HepG2 (cell line): ENCODE results near the gene ECM1. TPM values are rescaled to one million over a fixed set of nuclear protein-coding genes. Genes with fewer than 3 reads are reported as not detected.

Experiments
- CREM ChIP-seq, 2 experiments: sonication (generic) in 1 of 2; formaldehyde crosslinking in 1 of 2; IDR thresholded peaks; 2 replicates each; pipeline versions ENCODE4 v1.4.0 to v1.6.1; 2016 to 2020; ENCODE audit warnings: antibody characterized with exemption in 1 of 2, mild to moderate bottlenecking in 1 of 2, missing genetic modification reagents in 1 of 2
- DRAP1 ChIP-seq: IDR thresholded peaks from 2 replicates; pipeline ENCODE4 v1.6.1; 2016; ENCODE audit warnings: missing genetic modification reagents, missing compliant biosample characterization
- HOXA3 ChIP-seq: sonication (generic); formaldehyde crosslinking; IDR thresholded peaks from 2 replicates; pipeline ENCODE4 v1.5.0; 2020; ENCODE audit warnings: missing genetic modification reagents
- KAT7 ChIP-seq: IDR thresholded peaks from 2 replicates; pipeline ENCODE4 v1.6.1; 2018; ENCODE audit warnings: borderline replicate concordance, missing compliant biosample characterization
- MEIS2 ChIP-seq: sonication (generic); formaldehyde crosslinking; IDR thresholded peaks from 2 replicates; pipeline ENCODE4 v1.9.0; 2021; ENCODE audit warnings: mild to moderate bottlenecking, missing genetic modification reagents
- NKX3-1 ChIP-seq: sonication (generic); formaldehyde crosslinking; IDR thresholded peaks from 2 replicates; pipeline ENCODE4 v1.5.0; 2020; ENCODE audit warnings: missing genetic modification reagents
- ZBTB42 ChIP-seq: sonication (generic); formaldehyde crosslinking; IDR thresholded peaks from 2 replicates; pipeline ENCODE4 v1.5.0; 2020; ENCODE audit warnings: mild to moderate bottlenecking, missing genetic modification reagents
- ZNF232 ChIP-seq: sonication (generic); formaldehyde crosslinking; IDR thresholded peaks from 2 replicates; pipeline ENCODE4 v1.4.0; 2020; ENCODE audit warnings: missing genetic modification reagents, borderline replicate concordance
- ZNF362 ChIP-seq: sonication (generic); formaldehyde crosslinking; IDR thresholded peaks from 2 replicates; pipeline ENCODE4 v1.4.0; 2020; ENCODE audit warnings: missing genetic modification reagents, mild to moderate bottlenecking, borderline replicate concordance
- ZNF446 ChIP-seq: sonication (generic); formaldehyde crosslinking; IDR thresholded peaks from 2 replicates; pipeline ENCODE4 v1.5.0; 2020; ENCODE audit warnings: mild to moderate bottlenecking, missing genetic modification reagents
- ZNF552 ChIP-seq: sonication (generic); formaldehyde crosslinking; IDR thresholded peaks from 2 replicates; pipeline ENCODE4 v1.9.0; 2022; ENCODE audit warnings: missing genetic modification reagents, mild to moderate bottlenecking, borderline replicate concordance
- ZNF564 ChIP-seq: sonication (generic); formaldehyde crosslinking; IDR thresholded peaks from 2 replicates; pipeline ENCODE4 v1.8.1; 2023; ENCODE audit warnings: mild to moderate bottlenecking, missing genetic modification reagents
- ZNF589 ChIP-seq: sonication (generic); formaldehyde crosslinking; conservative IDR thresholded peaks from 2 replicates; pipeline ENCODE4 v1.8.0; 2022; ENCODE audit warnings: mild to moderate bottlenecking, moderate library complexity, missing genetic modification reagents
- ZNF607 ChIP-seq: sonication (generic); formaldehyde crosslinking; IDR thresholded peaks from 2 replicates; pipeline ENCODE4 v1.5.1; 2020; ENCODE audit warnings: missing genetic modification reagents, mild to moderate bottlenecking, borderline replicate concordance
- ZNF616 ChIP-seq: sonication (generic); formaldehyde crosslinking; IDR thresholded peaks from 2 replicates; pipeline ENCODE4 v1.5.0; 2020; ENCODE audit warnings: low read depth, mild to moderate bottlenecking, missing genetic modification reagents
- polyA plus RNA-seq, 8 experiments: library from polyadenylated mRNA; depleted of rRNA in 3 of 8; stranded (reverse) in 7 of 8; unstranded in 1 of 8; fragments of >200 nt; fragmentation: Illumina TruSeq in 4 of 8; extraction: Trizol in 4 of 8; gene quantifications; 2 replicates each; pipeline versions ENCODE4 v1.2.1 to v1.2.3, GENCODE V29; 2011 to 2016; ENCODE audit warnings: low read depth in 4 of 8, missing spikeins in 1 of 8, mixed read lengths in 1 of 8; ENCODE audit not compliant: insufficient read depth in 1 of 8
- total RNA-seq, 5 experiments: library from RNA; depleted of rRNA; stranded (reverse); fragments of >200 nt; fragmentation: Illumina TruSeq; extraction: Trizol; gene quantifications; 2 replicates each; pipeline ENCODE4 v1.2.3, GENCODE V29; 2016; ENCODE audit warnings: low read depth in 1 of 5
- TF ChIP-seq, protein P1 (sequence below), 2 experiments: fragments of 450-650 bp in 1 of 2; sonication (generic) in 1 of 2; formaldehyde crosslinking; IDR thresholded peaks; 2 replicates each; pipeline versions ENCODE4 v1.5.0 to v1.8.0; 2020 to 2022; ENCODE audit warnings: mild to moderate bottlenecking in 1 of 2, missing genetic modification reagents in 1 of 2

The ECM1 gene
- total and polyA plus RNA-seq, 2 of the 13 experiments (the other 11 are each of a cell fraction or from before 2014, with no cell fraction given) = 0.42 to 1.0 TPM

- TF ChIP-seq CREM (IDR thresholded peaks at IDR 0.05) (0 out of 2 replicates have a peak, but pooled peaks have one; percentile 11), CREM (CRISPR knock-in tag; IDR thresholded peaks at IDR 0.05) (no peak), HOXA3 (no peak), ZNF589 (CRISPR knock-in tag) (0 out of 2 replicates have a peak, but pooled peaks have one; percentile 6), KAT7 (CRISPR knock-in tag) (0 out of 2 replicates have a peak, but pooled peaks have one; percentile 8), ZNF232 (CRISPR knock-in tag) (0 out of 2 replicates have a peak, but pooled peaks have one; percentile 50), ZNF616 (CRISPR knock-in tag) (0 out of 2 replicates have a peak, but pooled peaks have one; percentile 14), ZNF446 (CRISPR knock-in tag) (0 out of 2 replicates have a peak, but pooled peaks have one; percentile 68), ZNF564 (peak; percentile 26; the same call in 1 of the 2 replicates), DRAP1 (peak; percentile 43; the same call in 1 of the 2 replicates), ZBTB42 (CRISPR knock-in tag) (0 out of 2 replicates have a peak, but pooled peaks have one; percentile 1), ZNF362 (CRISPR knock-in tag) (0 out of 2 replicates have a peak, but pooled peaks have one; percentile 11), NKX3-1 (CRISPR knock-in tag) (peak; percentile 19; the same call in 1 of the 2 replicates), ZNF607 (CRISPR knock-in tag) (0 out of 2 replicates have a peak, but pooled peaks have one; percentile 51), ZNF552 (CRISPR knock-in tag) (no peak), MEIS2 (0 out of 2 replicates have a peak, but pooled peaks have one; percentile 3)
- TF ChIP-seq, protein P1, sequence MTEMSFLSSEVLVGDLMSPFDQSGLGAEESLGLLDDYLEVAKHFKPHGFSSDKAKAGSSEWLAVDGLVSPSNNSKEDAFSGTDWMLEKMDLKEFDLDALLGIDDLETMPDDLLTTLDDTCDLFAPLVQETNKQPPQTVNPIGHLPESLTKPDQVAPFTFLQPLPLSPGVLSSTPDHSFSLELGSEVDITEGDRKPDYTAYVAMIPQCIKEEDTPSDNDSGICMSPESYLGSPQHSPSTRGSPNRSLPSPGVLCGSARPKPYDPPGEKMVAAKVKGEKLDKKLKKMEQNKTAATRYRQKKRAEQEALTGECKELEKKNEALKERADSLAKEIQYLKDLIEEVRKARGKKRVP (CRISPR knock-in tag; IDR thresholded peaks at IDR 0.05) = peak in 1 of 2 experiments; percentile 55; a peak in 2 of 4 replicates
These were observed 8.2 kb downstream of the ECM1 start (continued) for GRCh38 chr1:150516050-150516591.
